NCI-H82 treated with DMSO at 0.1 percent for 48 hours (cell line): ENCODE results near the gene PLCB4.

ENCODE experiments used
- DNase-seq: peaks from one replicate; lab custom pipeline; 2025; ENCODE audit not compliant: unreplicated experiment; lab: John Stamatoyannopoulos, UW

Gene PLCB4

DNA sequence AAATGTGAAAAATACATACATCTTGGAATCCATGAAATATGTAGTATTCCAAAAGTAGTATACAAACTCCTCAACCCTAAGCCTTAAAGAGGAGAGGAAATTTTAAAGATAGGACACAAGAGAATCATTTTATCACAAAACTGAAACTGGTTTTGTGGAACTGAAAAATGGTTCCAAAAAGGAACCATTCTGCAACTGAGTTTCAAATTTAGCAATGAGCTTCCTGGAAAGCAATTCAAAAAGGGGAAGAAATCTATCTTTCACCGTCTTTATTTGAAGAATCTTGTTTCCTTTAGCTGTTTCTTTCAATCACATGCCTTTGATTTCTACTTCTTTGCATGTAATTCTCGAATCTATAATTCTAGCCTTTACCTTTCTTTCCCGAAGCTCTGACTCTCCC is 413.3 kb downstream of the PLCB4 start:
- no peak for DNase-seq

DNA sequence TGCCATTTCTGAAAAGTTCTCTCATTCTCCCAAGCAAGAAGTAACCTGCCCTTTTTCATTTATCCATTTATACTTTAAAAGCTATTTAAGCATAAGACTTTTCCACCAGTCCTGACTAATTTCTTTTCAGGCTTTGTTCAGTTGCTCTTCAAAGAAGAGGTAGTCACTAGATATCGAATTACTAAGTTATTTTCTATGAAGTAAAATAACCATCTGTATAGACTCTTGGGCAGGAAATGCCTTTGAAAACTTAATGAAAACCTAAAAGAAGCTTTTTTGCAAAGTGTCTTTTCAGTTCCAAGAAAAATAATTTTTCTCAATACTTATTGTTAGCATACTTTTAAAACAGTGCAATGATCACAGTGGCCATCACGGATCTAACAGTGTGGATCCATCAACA is 414.2 kb downstream of the PLCB4 start:
- DNase-seq: no peak

DNA sequence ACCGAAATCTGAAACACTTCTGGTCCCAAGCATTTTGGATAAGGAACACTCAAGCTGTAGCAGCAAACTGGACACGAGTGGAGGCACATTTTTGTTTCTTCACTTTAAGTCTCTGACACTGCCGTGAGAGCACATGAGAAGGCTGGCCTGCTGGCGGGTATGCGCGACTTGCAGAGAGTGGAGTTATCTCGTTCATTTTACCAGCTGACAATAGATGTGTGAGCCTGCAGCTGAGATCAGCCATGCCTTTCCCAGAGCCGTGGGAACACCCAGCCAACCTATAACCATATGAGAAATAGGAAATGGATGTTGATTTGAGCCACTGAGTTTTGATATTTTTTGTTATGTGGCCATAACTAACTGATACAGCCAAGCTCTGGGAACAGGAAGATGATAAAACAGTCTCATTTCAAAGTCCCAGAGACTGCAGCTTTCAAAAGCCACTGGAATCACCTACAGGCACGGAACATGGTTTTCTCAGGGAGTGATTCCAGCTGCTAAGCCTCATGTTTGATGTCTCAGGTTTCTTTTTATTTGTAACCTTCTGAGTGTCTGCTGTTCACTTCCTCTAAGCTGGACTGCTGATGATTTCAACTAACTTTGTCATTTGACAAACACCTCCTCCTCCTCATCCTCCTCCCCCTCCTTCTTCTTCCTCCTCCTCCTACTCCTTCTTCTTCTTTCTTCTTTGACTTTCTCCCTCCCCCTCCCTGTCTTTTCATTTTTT is 416.9 kb downstream of the PLCB4 start:
- no peak for DNase-seq

DNA sequence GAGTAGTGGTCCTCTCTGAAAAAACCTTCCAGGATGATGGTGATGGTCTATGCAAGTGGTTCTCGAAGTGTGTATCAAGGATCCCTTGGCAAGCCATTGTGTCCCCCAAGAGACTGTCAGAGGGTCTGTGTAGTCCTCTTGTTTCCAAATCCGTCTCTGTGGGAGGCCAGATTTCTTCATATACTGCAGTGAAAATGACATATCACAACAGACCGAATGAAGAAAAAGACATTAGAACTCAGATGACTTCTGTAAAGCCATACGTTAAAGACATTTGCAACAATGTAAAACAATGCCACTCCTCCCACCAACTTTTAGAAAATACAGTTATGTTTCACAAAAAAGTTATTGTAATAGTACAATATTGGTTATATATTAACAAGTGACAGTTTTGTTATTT is 418.3 kb downstream of the PLCB4 start:
- DNase-seq: no peak

DNA sequence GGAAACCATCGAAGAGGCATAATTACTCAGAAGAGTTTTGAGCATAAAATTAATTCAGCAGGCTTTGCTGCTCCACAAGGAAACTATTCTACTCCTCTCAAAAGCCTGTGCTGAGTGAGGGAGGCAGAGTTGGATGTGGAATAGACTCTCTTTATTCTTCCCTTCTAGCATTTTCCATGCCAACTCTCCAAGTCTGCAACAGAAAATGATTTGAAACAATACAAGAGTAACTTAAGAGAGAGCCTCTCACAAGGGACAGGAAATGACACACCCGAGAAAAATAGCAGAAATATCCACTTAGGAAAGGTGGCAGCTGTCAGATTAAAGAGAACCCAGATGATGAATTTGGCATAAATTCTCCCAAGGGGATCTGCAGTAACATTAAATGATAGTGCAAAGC is 419.2 kb downstream of the PLCB4 start:
- DNase-seq: no peak

DNA sequence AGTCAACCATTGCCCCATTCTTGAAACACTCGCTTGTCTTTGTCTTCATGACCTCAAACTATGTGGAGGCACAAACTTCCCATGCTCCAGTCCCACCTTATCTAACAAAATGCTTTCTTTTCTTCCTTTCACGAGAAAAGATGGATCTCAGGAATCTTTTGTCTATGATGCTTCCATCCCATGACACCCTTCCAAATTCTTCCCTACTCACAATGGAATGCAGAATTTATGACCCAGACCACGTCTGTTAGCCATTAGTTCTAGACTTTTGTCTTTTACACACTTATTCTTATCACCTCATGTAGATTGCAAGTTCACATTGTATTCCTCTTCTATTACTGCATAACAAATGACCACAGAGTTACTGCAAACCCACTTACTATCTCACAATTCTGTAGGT is 421.3 kb downstream of the PLCB4 start:
- no peak for DNase-seq

DNA sequence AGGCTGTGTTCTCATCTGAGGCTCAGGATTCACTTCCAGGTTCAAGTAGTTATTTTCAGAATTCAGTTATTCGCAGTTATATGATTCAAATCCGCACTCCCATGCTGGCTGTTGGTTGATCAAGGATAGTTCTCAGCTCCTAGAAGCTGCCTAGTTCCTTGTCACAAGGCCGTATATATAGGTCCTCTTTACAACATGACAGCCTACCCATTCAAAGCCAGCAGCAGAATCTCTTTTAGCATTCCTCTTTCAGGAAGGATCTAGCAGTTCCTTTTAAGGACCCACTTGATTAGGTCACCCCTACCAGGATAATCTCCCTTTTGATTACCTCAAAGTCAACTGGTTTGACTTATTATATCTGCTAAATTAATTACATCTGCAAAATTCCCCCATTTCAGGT is 421.7 kb downstream of the PLCB4 start:
- no peak for DNase-seq

DNA sequence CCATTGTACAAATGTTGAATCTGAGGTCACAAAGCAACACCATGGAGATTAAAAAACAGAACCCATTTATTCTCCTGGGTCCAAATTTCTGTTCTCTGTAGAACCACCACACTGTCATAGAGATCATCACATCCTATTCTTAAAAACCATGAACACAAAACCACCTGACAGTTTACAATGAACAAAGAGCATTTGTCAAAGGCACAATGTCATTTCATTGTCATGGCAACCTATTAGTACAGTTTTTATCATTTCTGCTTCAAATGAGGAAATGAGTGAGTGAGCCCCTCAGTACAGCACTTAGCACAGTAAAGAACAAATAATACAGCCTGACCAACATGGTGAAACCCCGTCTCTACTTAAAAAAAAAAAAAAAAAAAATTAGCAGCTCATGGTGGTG is 422.4 kb downstream of the PLCB4 start:
- DNase-seq: no peak

DNA sequence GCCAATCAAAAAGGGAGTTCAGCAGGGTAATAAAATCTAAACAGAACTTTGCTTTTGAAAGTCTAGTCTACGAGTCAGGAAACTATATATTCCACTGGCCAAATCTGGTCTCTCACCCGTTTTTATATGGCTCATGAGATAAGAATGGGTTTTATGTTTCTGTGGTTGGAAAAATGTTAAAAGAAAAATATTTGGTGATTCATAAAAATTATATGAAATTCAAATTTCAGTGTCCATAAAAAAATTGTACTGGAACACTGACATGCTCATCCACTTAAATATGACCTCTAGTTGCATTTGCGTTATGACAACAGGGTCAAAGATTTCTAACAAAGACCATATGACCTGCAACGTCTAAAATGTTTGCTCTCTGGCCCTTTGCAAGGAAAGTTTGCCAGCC is 423.2 kb downstream of the PLCB4 start:
- DNase-seq: no peak

DNA sequence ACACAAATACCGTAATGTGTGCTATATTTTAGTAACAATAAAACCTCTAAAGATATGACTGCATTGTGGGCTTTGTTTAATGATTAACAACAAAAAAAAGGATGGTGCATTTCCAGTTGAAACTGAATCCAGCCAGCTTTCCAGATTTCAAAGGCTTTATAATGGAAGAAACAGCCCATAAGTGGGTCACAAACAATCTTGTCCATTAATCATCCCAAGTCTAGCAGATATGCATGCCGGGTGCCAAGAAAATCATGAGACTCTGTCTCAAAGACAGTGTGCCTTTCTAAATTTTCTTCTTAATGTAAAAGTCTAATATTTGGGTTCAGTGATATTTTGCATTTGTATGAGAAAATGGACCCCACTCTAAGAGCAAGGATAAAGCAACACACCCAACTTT is 424.9 kb downstream of the PLCB4 start:
- no peak for DNase-seq

DNA sequence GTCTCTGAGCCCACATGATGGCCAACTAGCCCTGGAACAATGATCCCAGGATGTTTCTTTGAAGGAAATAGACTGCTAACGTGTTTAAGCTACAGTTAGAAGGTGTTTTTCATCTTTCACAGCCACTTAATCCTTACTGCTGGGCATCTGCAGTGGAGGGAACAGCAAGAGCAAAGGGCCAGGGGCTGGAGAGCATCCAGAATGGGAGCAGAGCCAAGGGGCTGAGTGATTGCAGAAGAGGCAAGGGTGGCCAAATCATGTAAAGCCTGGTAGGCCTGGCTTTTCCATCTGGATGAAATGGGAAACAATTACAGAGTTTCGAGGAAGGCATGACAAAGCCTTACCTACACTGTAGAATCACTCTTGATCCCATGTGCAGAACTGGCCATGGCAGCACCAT is 426.8 kb downstream of the PLCB4 start:
- no peak for DNase-seq

DNA sequence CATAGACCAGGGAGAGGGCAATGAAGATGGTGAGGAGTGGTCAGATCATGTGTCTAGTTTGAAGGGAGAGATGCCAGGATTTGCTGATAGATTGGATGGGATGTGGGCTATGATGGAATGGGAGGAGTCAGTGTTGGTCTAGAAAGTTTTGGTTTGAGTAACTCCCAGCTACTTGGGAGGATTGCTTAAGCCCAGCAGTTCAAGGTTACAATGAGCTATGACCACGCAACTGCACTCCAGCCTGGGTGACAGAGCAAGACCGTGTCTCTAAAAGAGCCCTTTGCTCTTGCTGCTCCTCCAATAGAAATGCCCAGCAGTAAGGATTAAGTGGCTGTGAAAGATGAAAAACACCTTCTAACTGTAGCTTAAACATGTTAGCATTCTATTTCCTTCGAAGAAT is 427.3 kb downstream of the PLCB4 start:
- DNase-seq: no peak

DNA sequence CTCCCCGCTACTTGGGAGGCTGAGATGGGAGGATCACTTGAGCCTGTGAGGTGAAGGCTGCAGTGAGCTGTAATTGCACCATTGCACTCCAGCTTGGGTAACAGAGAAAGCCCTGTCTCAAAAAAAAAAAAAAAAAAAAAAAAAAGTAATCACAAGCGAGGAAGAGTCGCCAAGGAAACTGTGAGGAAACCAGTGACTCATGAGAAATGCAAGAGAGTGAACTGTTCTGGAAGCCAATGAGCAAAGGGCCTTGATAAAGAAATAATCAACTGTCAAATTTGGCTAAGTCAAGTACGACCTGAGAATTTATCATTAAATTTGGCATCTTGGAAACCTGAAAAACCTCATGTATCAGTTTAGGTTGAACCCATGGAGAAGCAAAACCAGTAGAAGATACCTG is 429.4 kb downstream of the PLCB4 start:
- DNase-seq: no peak

DNA sequence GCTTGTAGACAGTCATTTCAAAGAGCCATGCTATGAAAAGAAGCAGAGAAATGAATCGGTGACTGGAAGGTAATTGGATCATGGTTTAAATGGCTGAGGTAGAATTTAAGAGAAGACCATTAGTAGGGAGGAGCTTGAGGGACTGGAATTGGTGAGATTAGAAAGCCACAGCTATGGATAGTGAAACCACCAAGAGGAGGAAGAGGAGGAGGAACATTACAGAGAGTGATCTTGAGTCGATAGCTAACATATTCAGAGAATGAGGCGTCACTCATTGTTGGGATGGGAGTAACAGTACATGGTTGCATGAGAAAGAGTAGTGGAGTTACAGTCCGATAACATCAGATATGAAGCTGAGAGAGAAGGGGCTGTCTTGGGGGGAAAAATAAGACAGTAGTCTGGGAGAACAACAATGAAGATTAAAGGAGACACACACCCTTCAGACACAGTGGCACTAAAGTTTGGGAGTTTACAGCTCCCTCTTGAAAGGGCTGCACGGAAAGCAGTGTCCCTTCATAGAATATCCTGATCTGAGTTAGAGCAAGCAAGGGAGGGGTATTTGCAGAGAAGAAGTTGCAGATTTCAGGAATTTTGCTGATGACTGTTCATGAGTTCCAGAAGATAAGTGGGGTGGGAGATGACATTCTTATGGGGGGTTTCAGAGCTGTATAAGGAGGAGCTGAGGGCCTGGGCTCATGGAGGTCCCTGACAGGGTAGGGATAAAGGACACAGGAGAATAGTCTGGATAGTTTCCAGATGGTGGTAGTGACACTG is 430.4 kb downstream of the PLCB4 start:
- DNase-seq: peak; percentile 20

DNA sequence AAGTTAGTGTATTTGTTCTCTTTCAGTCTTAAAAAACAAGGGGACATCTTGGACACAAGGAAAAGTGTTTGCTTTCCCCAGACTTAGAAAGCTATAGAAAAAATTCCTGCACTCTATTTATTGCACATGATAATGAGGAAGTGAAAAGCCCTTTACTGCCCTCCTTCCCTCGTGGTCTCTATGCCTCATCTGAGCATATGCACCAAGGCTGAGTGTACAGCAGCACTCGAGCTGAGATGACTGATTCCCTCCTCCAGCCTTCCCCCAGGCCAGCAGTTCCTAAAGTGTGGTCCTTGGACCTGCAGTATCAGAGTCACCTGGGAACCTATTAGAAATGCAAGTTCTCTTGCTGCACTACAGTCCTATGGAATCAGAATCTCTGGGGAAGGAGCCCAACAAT is 431.2 kb downstream of the PLCB4 start:
- no peak for DNase-seq

DNA sequence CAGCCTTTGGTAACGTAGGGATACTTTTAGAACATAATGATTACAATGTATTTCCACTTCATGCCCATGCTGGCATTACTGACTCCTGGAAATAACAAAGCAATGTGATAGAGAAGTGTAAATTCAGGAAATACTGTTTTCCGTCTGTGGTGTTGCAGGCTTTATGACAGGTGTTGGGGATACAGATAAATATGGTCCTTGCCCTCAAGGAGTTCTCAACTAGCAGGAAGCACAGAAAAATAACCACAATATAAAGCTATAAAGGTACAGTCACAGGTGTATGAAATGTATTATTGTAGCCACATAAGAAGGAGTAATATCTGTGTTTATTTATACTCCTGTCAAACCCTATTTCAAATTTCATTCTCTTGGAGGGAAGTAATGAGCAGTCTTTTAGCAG is 432.6 kb downstream of the PLCB4 start:
- DNase-seq: no peak

DNA sequence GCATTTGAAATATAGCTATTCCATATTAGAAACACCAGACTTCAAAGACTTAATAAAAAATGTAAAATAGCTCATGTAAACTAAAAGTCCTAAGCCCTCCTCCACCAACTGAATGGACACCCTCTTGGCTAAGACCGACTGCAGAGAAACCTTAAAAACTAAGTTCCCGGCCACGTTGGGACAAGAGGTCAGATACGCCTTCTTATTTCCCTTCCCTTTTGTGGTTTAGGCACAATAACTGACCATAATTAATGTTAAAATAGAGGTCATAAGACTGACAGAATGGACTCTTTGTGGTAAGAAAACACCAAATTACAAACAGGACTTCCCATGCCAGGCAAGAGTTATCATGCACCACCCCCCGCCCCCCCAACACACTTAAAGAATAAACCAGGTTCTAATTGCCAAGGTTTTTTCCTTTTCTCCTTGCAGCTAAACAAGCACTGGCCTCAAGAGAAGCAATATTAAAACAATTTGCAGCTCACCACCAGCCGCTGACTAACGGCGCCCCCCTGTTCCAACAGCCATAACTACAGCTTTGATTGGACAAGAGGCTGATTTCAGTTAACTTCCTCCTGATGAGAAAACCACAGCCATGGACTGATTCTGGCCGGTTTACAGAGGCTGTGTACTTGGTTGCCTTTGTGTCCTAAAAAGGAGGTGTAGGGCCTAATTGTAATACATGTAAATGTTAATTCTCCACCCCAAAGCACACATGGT is 434.8 kb downstream of the PLCB4 start:
- DNase-seq: no peak

DNA sequence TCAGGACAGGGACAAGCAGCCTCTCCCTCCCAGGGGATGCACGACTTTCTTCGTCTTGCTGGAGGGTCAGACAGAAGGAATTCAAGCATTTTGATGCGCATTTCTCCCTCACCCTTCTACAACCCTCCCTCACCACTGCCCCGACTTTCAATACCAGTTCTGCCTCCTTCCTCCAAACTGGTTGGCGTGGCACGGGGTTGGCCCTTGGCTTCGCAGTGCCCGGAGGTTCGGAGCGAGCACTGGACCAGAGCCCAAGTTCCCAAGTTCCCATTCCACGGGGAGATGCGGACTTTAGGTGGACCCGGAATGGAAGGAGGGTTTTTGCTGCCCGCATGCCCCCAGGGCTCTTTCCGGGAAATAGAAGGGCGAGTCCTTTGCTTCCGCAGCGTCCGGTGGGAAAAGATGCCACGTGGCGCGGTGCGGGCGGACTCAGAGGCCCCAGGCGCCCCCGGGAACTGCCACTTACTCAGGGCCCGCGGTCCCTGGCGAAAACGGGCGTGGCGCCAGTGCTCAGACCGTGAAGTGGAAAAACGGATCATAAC is 437.5 kb downstream of the PLCB4 start:
- DNase-seq: no peak

DNA sequence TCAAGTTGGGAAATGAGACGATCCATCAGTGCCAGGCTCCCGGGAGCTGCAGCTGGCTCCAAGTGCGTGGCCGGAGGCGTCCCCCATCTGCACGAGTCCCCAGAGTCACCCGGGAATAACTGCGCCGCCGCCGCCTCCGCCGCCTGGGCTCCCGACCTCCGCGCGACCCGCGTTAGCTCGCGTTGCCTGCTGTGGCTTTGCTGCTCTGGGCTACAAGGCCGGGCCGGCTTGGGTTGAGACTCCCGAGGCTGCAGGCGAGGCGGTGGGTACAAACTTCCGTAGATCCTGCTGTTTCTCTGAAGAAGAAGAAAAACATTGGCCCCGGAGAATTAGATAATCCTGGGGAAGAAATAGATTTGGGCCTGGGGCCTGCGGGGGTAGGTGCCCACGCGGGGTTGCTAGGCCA is 438.1 kb downstream of the PLCB4 start:
- DNase-seq: no peak

DNA sequence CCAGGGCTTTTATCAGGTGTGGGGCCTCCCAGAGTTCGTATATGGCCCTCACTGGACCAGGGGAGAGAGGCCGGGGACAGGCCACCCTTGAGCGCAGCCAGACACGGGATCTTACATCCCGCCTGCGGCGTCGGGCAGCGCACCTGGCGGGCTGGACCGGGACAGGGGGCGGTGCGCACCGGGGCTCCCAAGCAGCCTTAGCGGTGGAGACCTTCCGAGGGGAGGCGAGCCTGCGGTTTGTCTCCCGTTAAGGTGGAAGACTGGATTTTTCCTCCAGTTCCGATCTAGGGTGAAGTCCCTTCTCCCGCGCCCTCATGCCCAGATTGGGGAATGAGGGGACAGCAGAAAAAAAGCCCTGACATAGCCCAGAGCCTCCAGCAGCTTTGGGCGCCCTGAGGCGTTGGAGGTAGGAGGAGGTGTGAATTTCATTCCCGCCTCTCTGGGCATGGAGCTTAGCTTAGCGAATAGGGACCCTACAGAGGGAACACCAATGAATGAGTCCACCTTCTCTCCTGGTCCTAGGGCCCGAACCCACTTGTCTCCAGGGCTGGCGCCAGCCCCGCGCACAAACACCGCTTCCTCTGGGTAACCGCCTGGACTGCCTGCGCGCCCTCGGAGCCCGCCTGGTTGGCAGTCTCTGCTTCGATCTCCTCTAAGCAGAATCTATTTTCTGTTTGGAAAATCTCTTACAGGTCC is 438.8 kb downstream of the PLCB4 start:
- no peak for DNase-seq

DNA sequence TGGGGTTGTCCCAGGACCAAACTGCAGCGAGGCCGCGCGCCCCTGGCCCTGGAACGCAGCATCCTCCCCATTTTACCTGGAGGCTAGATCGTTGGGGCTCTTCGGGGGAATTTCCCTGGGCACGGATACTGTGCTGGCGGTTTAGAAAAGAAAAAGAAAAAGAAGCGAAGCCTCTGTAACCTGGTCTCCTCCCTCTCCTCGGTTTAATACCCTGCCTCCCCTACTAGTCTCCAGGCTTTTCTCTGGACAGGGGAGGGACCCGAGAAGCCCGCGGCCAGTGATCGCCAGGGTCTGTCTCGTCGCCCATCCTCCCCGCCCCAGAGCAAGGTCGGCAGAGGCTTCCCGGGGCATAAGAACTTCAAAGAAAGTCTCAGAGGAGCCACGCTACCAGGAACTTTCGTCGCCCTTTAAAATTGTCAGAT is 439.4 kb downstream of the PLCB4 start:
- no peak for DNase-seq
